GM23338 (cell line): ENCODE measurements around the gene DST. TPM values are rescaled to one million over a fixed set of nuclear protein-coding genes. Genes with fewer than 3 reads are reported as not detected.

Experiments used
- ATAC-seq: fragments of 200-7000 bp; cut with Tn5 transposase; 3 replicates; pipeline ENCODE4 v1.9.1; 2020
- DNase-seq: peaks from one replicate; pipeline ENCODE4 v3.0.0-alpha.2; 2015; ENCODE audit warnings: low spot score
- H2AFZ ChIP-seq: fragments of 200-600 bp; sonication (generic); 2 replicates; pipeline ENCODE4 v1.8.0; 2016; ENCODE audit warnings: antibody characterized with exemption, mild to moderate bottlenecking, moderate library complexity
- H3F3A ChIP-seq: fragments of 200-600 bp; sonication (generic); replicated peaks from 2 replicates; pipeline ENCODE4 v1.8.0; 2017; ENCODE audit warnings: antibody characterized with exemption, mixed run types, low read depth
- H3K27ac ChIP-seq: fragments of 200-600 bp; sonication (generic); 2 replicates; pipeline ENCODE4 v1.6.1; 2016; ENCODE audit warnings: low read depth
- H3K27me3 ChIP-seq: fragments of 200-600 bp; sonication (generic); 2 replicates; pipeline ENCODE4 v1.8.0; 2016; ENCODE audit warnings: mild to moderate bottlenecking, mixed run types, moderate library complexity; ENCODE audit not compliant: insufficient read depth
- H3K36me3 ChIP-seq: fragments of 200-600 bp; sonication (generic); 2 replicates; pipeline ENCODE4 v1.8.0; 2016; ENCODE audit warnings: mild to moderate bottlenecking; ENCODE audit not compliant: insufficient read depth
- H3K4me1 ChIP-seq: fragments of 200-600 bp; sonication (generic); 2 replicates; pipeline ENCODE4 v1.8.0; 2016; ENCODE audit warnings: mild to moderate bottlenecking, moderate library complexity; ENCODE audit not compliant: insufficient read depth
- H3K4me2 ChIP-seq: fragments of 200-600 bp; sonication (generic); 2 replicates; pipeline ENCODE4 v1.7.1; 2017; ENCODE audit warnings: mixed run types
- H3K4me3 ChIP-seq: fragments of 200-600 bp; sonication (generic); 2 replicates; pipeline ENCODE4 v1.6.1; 2016; ENCODE audit warnings: mixed run types
- H3K79me2 ChIP-seq: fragments of 200-600 bp; sonication (generic); replicated peaks from 2 replicates; pipeline ENCODE4 v1.8.0; 2017; ENCODE audit warnings: mild to moderate bottlenecking; ENCODE audit not compliant: insufficient read depth
- H3K9me2 ChIP-seq: fragments of 200-600 bp; sonication (generic); 2 replicates; pipeline ENCODE4 v1.8.0; 2017; ENCODE audit not compliant: insufficient read depth
- H4K20me1 ChIP-seq: fragments of 200-600 bp; sonication (generic); replicated peaks from 2 replicates; pipeline ENCODE4 v1.8.0; 2017; ENCODE audit warnings: mild to moderate bottlenecking; ENCODE audit not compliant: insufficient read depth
- H3K27ac Mint-ChIP-seq: 2 replicates; pipeline ENCODE4 v1.8.0; 2020; ENCODE audit warnings: inconsistent platforms, mild to moderate bottlenecking, moderate library complexity, mixed read lengths
- H3K27me3 Mint-ChIP-seq: 3 replicates; pipeline ENCODE4 v1.8.0; 2022; ENCODE audit warnings: low read depth, mild to moderate bottlenecking, moderate library complexity, mixed read lengths, inconsistent platforms; ENCODE audit not compliant: insufficient read depth, poor library complexity
- H3K36me3 Mint-ChIP-seq: 3 replicates; pipeline ENCODE4 v1.8.0; 2021; ENCODE audit warnings: low read depth, mild to moderate bottlenecking, inconsistent platforms, moderate library complexity, mixed read lengths
- H3K4me1 Mint-ChIP-seq: 3 replicates; pipeline ENCODE4 v1.8.0; 2020; ENCODE audit warnings: mild to moderate bottlenecking, inconsistent platforms, mixed read lengths
- H3K4me3 Mint-ChIP-seq: 3 replicates; pipeline ENCODE4 v1.8.0; 2021; ENCODE audit warnings: moderate library complexity, mild to moderate bottlenecking, inconsistent platforms, mixed read lengths
- H3K9me3 Mint-ChIP-seq: 3 replicates; pipeline ENCODE4 v1.8.0; 2020; ENCODE audit warnings: moderate library complexity, mild to moderate bottlenecking, inconsistent platforms, mixed read lengths
- CREB1 ChIP-seq: fragments of 250-450 bp; sonication (Bioruptor Pico); IDR thresholded peaks from 2 replicates; pipeline ENCODE4 v1.5.0; 2020; ENCODE audit warnings: low read depth, mild to moderate bottlenecking, moderate library complexity
- EZH2 ChIP-seq: fragments of 200-600 bp; sonication (generic); IDR thresholded peaks from one replicate; pipeline ENCODE4 v1.8.0; 2017; ENCODE audit warnings: antibody characterized with exemption, mild to moderate bottlenecking, low read depth; ENCODE audit not compliant: unreplicated experiment
- EZH2phosphoT487 ChIP-seq: fragments of 200-600 bp; sonication (generic); IDR thresholded peaks from one replicate; pipeline ENCODE4 v1.8.1; 2018; ENCODE audit warnings: antibody characterized with exemption; ENCODE audit not compliant: unreplicated experiment
- NANOG ChIP-seq: IDR thresholded peaks from 2 replicates; pipeline ENCODE4 v1.6.1; 2016; ENCODE audit warnings: antibody characterized with exemption, borderline replicate concordance
- REST ChIP-seq: IDR thresholded peaks from one replicate; pipeline ENCODE4 v1.6.1; 2018; ENCODE audit warnings: antibody characterized with exemption; ENCODE audit not compliant: unreplicated experiment
- ZNF114 ChIP-seq: fragments of 250-450 bp; sonication (Bioruptor Pico); IDR thresholded peaks from 2 replicates; pipeline ENCODE4 v1.5.0; 2020; ENCODE audit warnings: mild to moderate bottlenecking, moderate library complexity
- ZNF331 ChIP-seq: fragments of 250-450 bp; sonication (Bioruptor Pico); IDR thresholded peaks from 2 replicates; pipeline ENCODE4 v1.5.0; 2020; ENCODE audit warnings: low read depth, mild to moderate bottlenecking, moderate library complexity
- ZNF462 ChIP-seq: fragments of 250-450 bp; sonication (Bioruptor Pico); IDR thresholded peaks from 2 replicates; pipeline ENCODE4 v1.5.0; 2020; ENCODE audit warnings: mild to moderate bottlenecking, moderate library complexity
- polyA plus RNA-seq: library from polyadenylated mRNA; unstranded; fragments of >200 nt; fragmentation: Nextera tagmentation; extraction: Ambion mirVana; gene quantifications from 2 replicates; pipeline ENCODE4 v1.2.1, GENCODE V29; 2016
- total RNA-seq: library from RNA; depleted of rRNA; stranded (reverse); fragments of >200 nt; shearing (Covaris generic); gene quantifications from 2 replicates; pipeline ENCODE4 v1.2.3, GENCODE V29; 2014

Gene DST
- total and polyA plus RNA-seq, 2 experiments from 2014 or later, result 88.7 to 188 TPM

DNA sequence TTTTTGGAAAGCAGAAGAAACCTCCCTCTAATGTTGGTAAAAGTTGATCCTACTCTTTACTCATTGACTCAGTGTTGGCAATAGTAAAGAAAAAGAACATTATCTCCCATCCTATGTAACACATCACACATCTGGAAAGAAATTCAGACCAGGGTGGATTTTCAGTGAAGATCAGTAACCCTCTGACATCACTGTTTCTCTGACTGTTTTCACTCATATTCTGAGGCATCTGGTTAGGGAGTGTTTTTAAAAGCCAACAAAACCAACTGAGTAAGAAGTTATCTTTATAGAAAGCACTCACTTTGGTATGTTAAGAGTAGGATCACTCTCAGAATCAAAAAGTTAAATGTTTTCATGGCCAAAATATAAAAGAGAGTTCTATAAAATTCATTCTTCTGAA lies 143.6 kb downstream of the DST start:
- Histone ChIP-seq H3K4me1 (no peaks in the 10 kb centered on the region), H3K27ac (no peak overlapping the region), H3K36me3 (peaks cover 3% of the 10 kb centered on the region), H2AFZ (no peak overlapping the region), H4K20me1 (no peaks in the 10 kb centered on the region), H3K9me2 (no peaks in the 10 kb centered on the region), H3K4me2 (no peak overlapping the region), H3K27me3 (no peaks in the 10 kb centered on the region), H3K4me3 (no peak overlapping the region), H3F3A (no peaks in the 10 kb centered on the region), H3K79me2 (no peaks in the 10 kb centered on the region)
- ATAC-seq, result no peak
- no peaks in the 10 kb centered on the region for H3K27me3 Mint-ChIP-seq
- no peak overlapping the region for H3K27ac Mint-ChIP-seq
- TF ChIP-seq NANOG, result no peak
- no peak for TF ChIP-seq REST
- no peak for TF ChIP-seq ZNF114 (CRISPR knock-in tag)
- H3K9me3 Mint-ChIP-seq, result no peaks in the 10 kb centered on the region
- no peaks in the 10 kb centered on the region for H3K4me1 Mint-ChIP-seq
- H3K36me3 Mint-ChIP-seq, result peaks cover 29% of the 10 kb centered on the region
- H3K4me3 Mint-ChIP-seq, result no peak overlapping the region
- DNase-seq, result no peak

DNA sequence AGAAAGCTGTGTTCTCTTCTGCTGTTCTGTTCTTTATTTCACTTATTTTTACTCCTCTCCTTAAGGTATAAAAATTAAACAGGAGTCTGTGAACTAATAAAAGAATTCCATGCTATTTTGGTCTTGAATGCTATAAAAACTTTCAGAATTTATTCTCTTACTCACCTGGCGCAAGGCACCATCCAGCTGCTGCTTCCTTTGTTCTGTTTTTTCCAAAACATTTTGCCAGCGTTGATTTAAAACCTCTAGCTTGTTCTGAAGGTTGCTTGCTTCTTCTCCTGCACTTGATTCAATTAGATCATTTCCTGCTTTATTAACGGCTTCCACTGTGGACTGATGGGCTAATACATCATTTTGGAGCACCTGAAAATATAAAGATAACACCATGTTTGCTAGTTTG lies 145.0 kb downstream of the DST start:
- H3K9me3 Mint-ChIP-seq, result no peaks in the 10 kb centered on the region
- no peak overlapping the region for H3K4me2 ChIP-seq
- TF ChIP-seq CREB1, result no peak
- no peak for TF ChIP-seq EZH2
- TF ChIP-seq ZNF462 (CRISPR knock-in tag), result no peak
- TF ChIP-seq EZH2phosphoT487, result no peak
- TF ChIP-seq REST, result no peak
- no peak for TF ChIP-seq ZNF331 (CRISPR knock-in tag)

More for the DNA sequence above, 145.0 kb downstream of the DST start:
- H3K27me3 ChIP-seq, result no peaks in the 10 kb centered on the region
- peaks cover 32% of the 10 kb centered on the region for H3K36me3 Mint-ChIP-seq
- H3K9me2 ChIP-seq, result no peaks in the 10 kb centered on the region
- no peaks in the 10 kb centered on the region for H3F3A ChIP-seq
- no peak overlapping the region for H3K27ac ChIP-seq
- peaks cover 3% of the 10 kb centered on the region for H3K36me3 ChIP-seq
- no peak overlapping the region for H3K27ac Mint-ChIP-seq
- no peaks in the 10 kb centered on the region for H3K4me1 Mint-ChIP-seq
- ATAC-seq (no peak), DNase-seq (no peak)
- H3K79me2 ChIP-seq, result no peaks in the 10 kb centered on the region
- H3K4me3 Mint-ChIP-seq, result no peak overlapping the region
- H3K4me1 ChIP-seq, result no peaks in the 10 kb centered on the region
- H2AFZ ChIP-seq, result no peak overlapping the region
- H3K27me3 Mint-ChIP-seq, result no peaks in the 10 kb centered on the region
- no peak overlapping the region for H3K4me3 ChIP-seq
- no peaks in the 10 kb centered on the region for H4K20me1 ChIP-seq
